ENCODE results near the gene P2RX3. TPM values are rescaled to one million over a fixed set of nuclear protein-coding genes. Genes with fewer than 3 reads are reported as not detected.
A peak's percentile ranks its signal among the peaks of the same experiment; 100 is the strongest.

P2RX3 gene
- total RNA-seq, 4 donors from 2014 or later, result 0.22 TPM; not detected in 3

DNA sequence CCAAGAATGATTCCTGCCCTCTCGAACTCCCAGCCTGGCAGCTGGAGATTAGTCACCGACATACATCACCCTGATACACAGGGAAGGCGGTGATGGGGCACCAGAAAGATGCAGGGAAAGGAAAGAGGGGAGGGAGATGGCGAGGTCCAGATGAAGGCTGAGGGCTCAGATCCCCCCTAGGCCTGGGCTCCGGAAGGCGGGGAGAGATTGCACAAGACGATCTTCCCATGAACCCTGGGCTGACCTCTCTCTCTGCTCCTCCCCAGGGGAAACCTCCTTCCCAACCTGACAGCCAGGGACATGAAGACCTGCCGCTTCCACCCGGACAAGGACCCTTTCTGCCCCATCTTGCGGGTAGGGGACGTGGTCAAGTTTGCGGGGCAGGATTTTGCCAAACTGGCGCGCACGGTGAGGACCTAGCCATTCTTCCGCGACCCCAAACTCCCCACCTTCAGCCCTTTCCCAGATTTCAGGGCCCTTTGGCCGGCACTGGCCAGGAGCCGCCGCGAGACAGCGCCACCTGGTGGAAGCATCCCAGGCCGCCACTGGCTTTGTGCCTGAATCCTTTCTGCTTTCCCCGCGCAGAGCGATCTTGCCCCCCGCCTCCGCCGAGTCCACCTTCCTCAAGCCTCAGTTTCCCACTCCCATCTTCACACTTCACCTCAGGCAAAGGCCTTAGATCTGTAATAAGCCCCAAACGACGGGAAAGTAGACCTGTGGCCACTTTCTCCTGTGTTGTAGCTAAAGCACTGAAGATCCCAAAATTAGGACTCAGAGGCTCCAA lies 11.5 kb downstream of the P2RX3 start:
- H3K4me1 ChIP-seq, result peaks cover 0 to 18% (median 2%) of the 10 kb centered on the region in 4 donors
- 15 to 18% methylated on average over 24 to 29 of the region's 31 CpGs for WGBS, 2 donors
- no peaks in the 10 kb centered on the region for H3K36me3 ChIP-seq
- no peak overlapping the region for H3K4me3 ChIP-seq
- H3K27me3 ChIP-seq, result no peaks in the 10 kb centered on the region
- DNase-seq (ENCODE audit: low spot score in 2 of 2), result peak; percentile 53 to 74
- TF ChIP-seq, protein P1, sequence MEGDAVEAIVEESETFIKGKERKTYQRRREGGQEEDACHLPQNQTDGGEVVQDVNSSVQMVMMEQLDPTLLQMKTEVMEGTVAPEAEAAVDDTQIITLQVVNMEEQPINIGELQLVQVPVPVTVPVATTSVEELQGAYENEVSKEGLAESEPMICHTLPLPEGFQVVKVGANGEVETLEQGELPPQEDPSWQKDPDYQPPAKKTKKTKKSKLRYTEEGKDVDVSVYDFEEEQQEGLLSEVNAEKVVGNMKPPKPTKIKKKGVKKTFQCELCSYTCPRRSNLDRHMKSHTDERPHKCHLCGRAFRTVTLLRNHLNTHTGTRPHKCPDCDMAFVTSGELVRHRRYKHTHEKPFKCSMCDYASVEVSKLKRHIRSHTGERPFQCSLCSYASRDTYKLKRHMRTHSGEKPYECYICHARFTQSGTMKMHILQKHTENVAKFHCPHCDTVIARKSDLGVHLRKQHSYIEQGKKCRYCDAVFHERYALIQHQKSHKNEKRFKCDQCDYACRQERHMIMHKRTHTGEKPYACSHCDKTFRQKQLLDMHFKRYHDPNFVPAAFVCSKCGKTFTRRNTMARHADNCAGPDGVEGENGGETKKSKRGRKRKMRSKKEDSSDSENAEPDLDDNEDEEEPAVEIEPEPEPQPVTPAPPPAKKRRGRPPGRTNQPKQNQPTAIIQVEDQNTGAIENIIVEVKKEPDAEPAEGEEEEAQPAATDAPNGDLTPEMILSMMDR (IDR thresholded peaks at IDR 0.05), result peak; percentile 87 to 93 (median 88)
- TF ChIP-seq EP300 (IDR thresholded peaks at IDR 0.05), result no peak
- no peak overlapping the region for H3K27ac ChIP-seq
- no peaks in the 10 kb centered on the region for H3K9me3 ChIP-seq

DNA sequence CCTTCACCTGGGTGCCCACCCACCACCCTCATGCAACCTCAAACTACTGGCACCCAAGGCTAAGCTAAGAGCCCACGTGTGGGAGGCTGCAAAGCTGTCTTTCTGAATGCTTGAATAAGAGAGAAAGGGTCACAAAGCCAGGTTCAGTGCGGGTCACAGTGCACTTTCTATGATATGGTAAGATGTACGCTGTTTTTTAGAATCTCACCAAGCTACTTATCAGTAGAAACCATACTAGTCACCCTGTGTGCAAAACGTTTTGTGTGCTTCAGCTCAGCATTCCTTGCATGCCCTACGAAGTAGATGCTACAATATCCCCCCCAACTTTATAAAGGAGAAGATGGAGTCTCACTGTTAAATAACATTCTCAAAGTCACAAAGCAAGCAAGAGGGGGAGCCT lies 14.9 kb downstream of the P2RX3 start:
- DNase-seq (ENCODE audit: low spot score in 2 of 2), result no peak
- Histone ChIP-seq H3K27me3 (no peaks in the 10 kb centered on the region), H3K36me3 (no peaks in the 10 kb centered on the region), H3K4me3 (no peak overlapping the region), H3K4me1 (peaks cover 0 to 23% (median 2%) of the 10 kb centered on the region in 4 donors), H3K27ac (peak overlapping the region in 1 of 4 donors; percentile 11), H3K9me3 (no peaks in the 10 kb centered on the region)
- WGBS, 2 donors, result 51 to 58% methylated on average over 5 of the region's 5 CpGs
- no peak for TF ChIP-seq EP300 (IDR thresholded peaks at IDR 0.05)
- TF ChIP-seq, protein P1 (IDR thresholded peaks at IDR 0.05), result no peak
- no peak for TF ChIP-seq POLR2A (IDR thresholded peaks at IDR 0.05)

DNA sequence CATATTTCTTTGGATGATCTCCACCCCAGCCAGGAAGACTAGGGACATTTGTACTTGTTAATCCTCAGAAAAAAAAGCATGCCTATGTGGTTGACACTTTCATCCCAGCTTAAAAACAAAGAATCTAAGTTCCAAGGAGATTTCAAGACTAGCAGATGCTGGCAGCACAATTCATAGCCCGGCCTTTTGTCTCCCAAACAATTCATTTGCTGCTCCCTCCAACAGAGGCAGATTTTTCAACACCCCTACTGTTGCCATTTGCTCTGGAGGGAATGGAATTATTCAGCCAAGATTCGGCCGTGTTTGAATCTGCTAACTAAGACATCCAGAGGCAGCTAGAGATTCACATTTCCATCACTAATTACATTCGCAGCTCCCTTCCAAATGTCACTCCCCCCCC lies 15.3 kb downstream of the P2RX3 start:
- 31 to 34% methylated on average over 4 of the region's 4 CpGs for WGBS, 2 donors
- TF ChIP-seq, protein P1 (IDR thresholded peaks at IDR 0.05), result no peak
- TF ChIP-seq EP300 (IDR thresholded peaks at IDR 0.05), result no peak
- H3K9me3 ChIP-seq, result no peaks in the 10 kb centered on the region
- H3K4me1 ChIP-seq, result peaks cover 0 to 25% (median 2%) of the 10 kb centered on the region in 4 donors
- no peak for DNase-seq (ENCODE audit: low spot score in 2 of 2)
- H3K4me3 ChIP-seq, result no peak overlapping the region
- no peaks in the 10 kb centered on the region for H3K27me3 ChIP-seq
- no peaks in the 10 kb centered on the region for H3K36me3 ChIP-seq
- H3K27ac ChIP-seq, result peak overlapping the region in 1 of 4 donors; percentile 23

DNA sequence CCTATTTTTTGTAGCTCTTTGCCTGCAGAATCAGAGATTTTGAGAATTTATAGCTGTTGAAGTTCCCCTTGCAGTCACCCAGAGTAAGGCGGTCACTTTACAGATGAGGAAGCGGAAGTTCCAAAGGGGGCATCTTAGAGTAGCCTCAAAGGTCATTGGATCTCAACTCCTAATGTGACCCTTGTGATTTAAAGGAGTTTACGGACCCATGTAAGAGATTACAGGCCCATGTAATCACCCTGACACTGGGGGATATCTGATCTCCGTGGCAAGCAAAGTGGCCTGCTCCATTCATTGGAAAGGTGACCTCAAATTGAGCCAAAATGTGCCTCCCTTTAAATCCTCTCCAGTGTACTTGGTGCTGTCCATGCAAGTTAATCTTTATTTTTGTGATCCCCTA lies 15.7 kb downstream of the P2RX3 start:
- DNase-seq (ENCODE audit: low spot score in 2 of 2), result no peak
- no peak for TF ChIP-seq EP300 (IDR thresholded peaks at IDR 0.05)
- TF ChIP-seq POLR2A (IDR thresholded peaks at IDR 0.05), result no peak
- TF ChIP-seq, protein P1 (IDR thresholded peaks at IDR 0.05), result no peak
- Histone ChIP-seq H3K36me3 (no peaks in the 10 kb centered on the region), H3K27ac (peak overlapping the region in 1 of 4 donors; percentile 23), H3K4me1 (peaks cover 0 to 25% (median 2%) of the 10 kb centered on the region in 4 donors), H3K27me3 (no peaks in the 10 kb centered on the region), H3K4me3 (no peak overlapping the region), H3K9me3 (no peaks in the 10 kb centered on the region)
- 40 to 53% methylated on average over 4 of the region's 4 CpGs for WGBS, 2 donors

DNA sequence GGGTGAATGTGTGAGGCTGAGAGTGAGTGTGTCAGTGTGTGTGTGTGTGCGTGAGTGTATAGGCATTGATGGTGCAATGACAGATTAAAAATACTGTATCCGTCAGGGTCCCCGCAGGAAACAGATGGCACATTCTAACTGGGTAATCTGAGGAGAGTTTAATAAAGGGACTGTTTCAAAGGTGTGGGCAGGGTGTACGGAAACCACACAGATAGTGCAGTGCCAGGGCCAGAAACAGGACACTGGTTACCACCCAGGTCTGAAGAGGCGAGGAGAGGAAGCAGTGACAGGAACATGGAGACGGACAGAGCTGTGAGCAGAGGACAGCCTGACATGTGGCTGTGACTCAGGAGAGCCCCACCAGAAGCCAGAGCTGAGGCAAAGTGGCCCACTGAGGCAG lies 16.5 kb downstream of the P2RX3 start:
- DNase-seq (ENCODE audit: low spot score in 2 of 2), result no peak
- Histone ChIP-seq H3K4me3 (no peak overlapping the region), H3K27ac (no peak overlapping the region), H3K9me3 (no peaks in the 10 kb centered on the region), H3K27me3 (no peaks in the 10 kb centered on the region), H3K36me3 (no peaks in the 10 kb centered on the region), H3K4me1 (peaks cover 0 to 20% (median under 1%) of the 10 kb centered on the region in 4 donors)
- no peak for TF ChIP-seq POLR2A (IDR thresholded peaks at IDR 0.05)
- TF ChIP-seq, protein P1 (IDR thresholded peaks at IDR 0.05), result no peak
- no peak for TF ChIP-seq EP300 (IDR thresholded peaks at IDR 0.05)
- WGBS, 2 donors, result 79 to 93% methylated on average over 6 of the region's 6 CpGs

All from tibial nerve (tissue), 4 donors.